ENCODE measurements around the gene ATXN1L.

The ATXN1L gene

DNA sequence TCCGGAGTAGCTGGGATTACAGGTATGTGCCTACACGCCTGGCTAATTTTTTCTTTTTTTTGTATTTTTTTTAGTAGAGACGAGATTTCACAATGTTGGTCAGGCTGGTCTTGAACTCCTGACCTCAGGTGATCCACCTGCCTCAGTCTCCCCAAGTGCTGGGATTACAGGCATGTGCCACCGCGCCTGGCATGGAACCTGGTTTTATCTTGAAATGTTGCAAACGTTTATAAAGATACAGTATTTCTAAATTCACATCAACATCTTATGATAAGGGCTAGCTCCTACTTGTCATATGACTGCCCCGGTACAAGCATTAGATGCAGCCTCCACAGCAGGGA lies 48.1 kb downstream of the ATXN1L start:
- TF ChIP-seq CTCF (IDR thresholded peaks at IDR 0.05; ENCODE audit: extremely low read depth, insufficient read depth, missing control alignments), result no peak
- in situ Hi-C loops (cut with MboI; ENCODE audit: low pct_unique_long_range_greater_than_20kb, low sequenced_read_pairs, unreplicated experiment), result no loop called here
- no peak for DNase-seq (ENCODE audit: low spot score)

DNA sequence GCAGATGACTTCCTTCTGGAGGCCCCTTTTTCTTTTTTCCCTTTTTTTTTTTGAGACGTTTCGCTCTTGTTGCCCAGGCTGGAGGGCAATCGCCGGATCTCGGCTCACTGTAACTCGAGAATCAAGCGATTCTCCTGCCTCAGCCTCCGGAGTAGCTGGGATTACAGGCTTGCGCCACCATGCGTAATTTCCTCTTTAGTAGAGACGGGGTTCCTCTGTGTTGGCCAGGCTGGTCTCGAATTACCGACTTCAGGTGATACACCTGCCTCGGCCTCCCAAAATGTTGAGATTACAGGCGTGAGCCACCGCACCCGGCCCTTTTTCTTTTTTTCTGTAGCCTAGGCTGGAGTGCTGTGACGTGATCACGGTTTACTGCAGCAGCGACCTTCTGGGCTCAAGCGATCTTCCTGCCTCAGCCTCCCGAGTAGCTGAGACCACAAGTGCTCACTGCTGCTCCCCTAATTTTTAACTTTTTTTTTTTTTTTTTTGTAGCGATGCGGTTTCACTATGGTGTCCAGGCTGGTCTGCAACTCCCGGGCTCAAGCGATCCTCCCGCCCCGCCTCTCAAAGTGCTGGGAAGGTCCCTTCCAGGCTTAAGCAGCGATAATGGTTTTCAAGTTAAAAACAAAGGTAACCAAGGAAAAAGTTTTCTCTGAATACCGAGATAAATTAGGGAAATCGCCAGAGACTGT lies 48.6 kb downstream of the ATXN1L start:
- in situ Hi-C loops (cut with MboI; ENCODE audit: low pct_unique_long_range_greater_than_20kb, low sequenced_read_pairs, unreplicated experiment), result no loop called here
- TF ChIP-seq CTCF (IDR thresholded peaks at IDR 0.05; ENCODE audit: extremely low read depth, insufficient read depth, missing control alignments), result peak; percentile 39
- DNase-seq (ENCODE audit: low spot score), result no peak

- no peak for TF ChIP-seq CTCF (IDR thresholded peaks at IDR 0.05; ENCODE audit: extremely low read depth, insufficient read depth, missing control alignments)
- in situ Hi-C loops (cut with MboI; ENCODE audit: low pct_unique_long_range_greater_than_20kb, low sequenced_read_pairs, unreplicated experiment), result no loop called here
- peak; percentile 97 for DNase-seq (ENCODE audit: low spot score)
Observed at GRCh38 chr16:71894921-71895678, 49.3 kb downstream of the ATXN1L start, which contains the start of gene IST1. IST1 (plus strand) TSS chr16:71895531; CDS start chr16:71915641, 20,110 bp downstream.

DNA sequence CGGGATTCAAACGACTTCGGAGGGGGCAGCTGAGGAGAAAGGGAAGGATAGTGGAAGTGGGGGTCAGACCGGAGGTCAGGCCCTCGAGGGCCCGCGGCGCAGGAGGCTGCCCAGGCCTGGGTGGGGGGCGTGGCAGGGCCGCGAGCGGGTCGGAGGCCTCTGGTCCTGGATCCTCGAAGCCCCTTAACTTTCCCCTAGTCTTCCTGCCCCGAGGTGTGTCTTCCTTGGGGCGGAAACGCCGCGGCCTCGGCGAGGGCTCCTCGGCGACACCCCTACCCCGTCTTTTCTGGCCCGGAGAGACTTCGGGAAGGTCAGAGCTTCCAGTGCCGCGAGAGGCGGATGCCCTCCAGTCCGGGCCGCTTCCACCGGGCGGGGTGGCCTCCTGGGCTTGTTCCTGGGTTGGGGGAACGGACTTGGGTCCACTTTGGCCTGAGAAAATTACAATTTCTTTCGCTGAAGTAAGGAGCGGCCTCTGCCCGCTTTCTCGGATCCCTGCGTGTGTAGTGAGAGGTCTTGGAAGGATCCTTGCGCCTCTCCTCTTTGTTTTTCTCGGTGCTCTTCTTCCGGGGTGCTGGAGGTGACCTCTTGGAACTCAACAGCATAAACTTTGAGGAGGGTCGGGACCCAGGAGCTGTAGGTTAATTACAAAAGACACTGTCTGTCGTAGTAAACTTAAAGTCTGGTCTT lies 50.0 kb downstream of the ATXN1L start:
- peak; percentile 50 for DNase-seq (ENCODE audit: low spot score)
- TF ChIP-seq CTCF (IDR thresholded peaks at IDR 0.05; ENCODE audit: extremely low read depth, insufficient read depth, missing control alignments), result no peak
- in situ Hi-C loops (cut with MboI; ENCODE audit: low pct_unique_long_range_greater_than_20kb, low sequenced_read_pairs, unreplicated experiment), result no loop called here

- DNase-seq (ENCODE audit: low spot score), result no peak
- TF ChIP-seq CTCF (IDR thresholded peaks at IDR 0.05; ENCODE audit: extremely low read depth, insufficient read depth, missing control alignments), result no peak
- in situ Hi-C loops (cut with MboI; ENCODE audit: low pct_unique_long_range_greater_than_20kb, low sequenced_read_pairs, unreplicated experiment), result no loop called here
Observed at GRCh38 chr16:71896764-71897368, 51.1 kb downstream of the ATXN1L start.

GRCh38 chr16:71899171-71899570 lies 53.4 kb downstream of the ATXN1L start:
- in situ Hi-C loops (cut with MboI; ENCODE audit: low pct_unique_long_range_greater_than_20kb, low sequenced_read_pairs, unreplicated experiment), result no loop called here
- TF ChIP-seq CTCF (IDR thresholded peaks at IDR 0.05; ENCODE audit: extremely low read depth, insufficient read depth, missing control alignments), result no peak
- DNase-seq (ENCODE audit: low spot score), result no peak
